NCI-H1694 treated with DMSO at 0.1 percent for 48 hours (cell line): Measurements from ENCODE around the gene KRTAP5-10.
"Not testable (repeated sequence)": the region's sequence is repeated elsewhere in the genome, so short reads cannot be mapped to it uniquely, and the experiment has no call there.

Source experiments
- DNase-seq: peaks from one replicate; lab custom pipeline; 2025; lab: John Stamatoyannopoulos, UW

Gene KRTAP5-10

DNA sequence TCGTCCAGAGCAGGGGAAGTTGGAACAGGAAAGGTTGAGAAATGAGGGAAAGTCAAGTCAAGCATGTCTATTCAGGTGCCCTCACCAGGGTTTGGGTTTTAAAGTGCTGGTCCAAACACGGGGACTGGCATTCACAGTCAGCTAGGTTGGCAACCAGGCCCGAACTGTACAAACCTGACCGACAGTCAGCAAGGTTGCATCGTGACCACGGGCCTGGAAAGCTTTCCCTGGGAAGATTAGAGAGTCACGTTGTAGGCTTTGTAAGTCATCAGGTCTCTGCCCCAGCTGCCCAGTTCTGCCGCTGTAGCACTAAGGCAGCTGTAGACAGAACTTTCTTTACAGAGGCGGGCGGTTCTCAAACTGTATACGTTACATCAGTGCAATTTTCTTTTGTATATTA, 7.4 kb downstream of the KRTAP5-10 start:
- no peak for DNase-seq

- no peak for DNase-seq
These were observed 9.1 kb downstream of the KRTAP5-10 start for GRCh38 chr11:71574418-71574817.

DNA sequence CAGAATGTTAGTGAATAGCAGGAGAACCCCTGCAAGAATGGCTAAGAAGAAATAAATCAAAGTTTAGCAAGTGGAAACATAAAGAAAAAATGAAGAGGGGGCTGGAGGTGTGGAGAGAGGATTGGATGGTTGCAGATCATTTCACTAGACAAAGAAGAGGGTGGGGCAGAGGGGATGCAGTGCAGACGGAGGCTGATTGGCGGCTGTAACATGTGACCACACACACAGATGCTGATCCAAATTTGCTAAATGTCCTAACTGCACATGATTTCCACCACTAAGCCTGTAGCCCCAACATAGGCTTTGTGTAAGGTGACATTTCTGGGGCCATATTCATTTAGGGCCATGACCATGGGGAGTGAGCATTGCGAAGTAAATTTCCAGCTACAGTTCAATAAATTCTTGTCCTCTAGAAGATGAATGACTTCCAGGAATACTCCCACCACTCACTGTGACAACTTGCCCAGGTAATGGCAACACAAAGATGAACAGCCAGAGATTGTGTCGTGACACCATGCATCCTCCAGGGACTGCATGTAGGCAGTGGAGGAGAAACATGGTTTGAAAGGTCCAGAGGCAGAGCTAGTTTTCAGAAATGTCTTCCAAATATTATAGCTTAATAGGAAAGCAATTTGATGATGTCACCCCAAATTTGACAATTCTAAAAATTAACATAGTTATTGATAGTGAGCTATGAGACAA, 10.5 kb downstream of the KRTAP5-10 start:
- DNase-seq, result no peak

- DNase-seq, result not testable (repeated sequence)
These were observed 11.5 kb downstream of the KRTAP5-10 start for GRCh38 chr11:71576688-71577465.

GRCh38 chr11:71577469-71578004, 12.2 kb downstream of the KRTAP5-10 start:
- DNase-seq, result no peak

DNA sequence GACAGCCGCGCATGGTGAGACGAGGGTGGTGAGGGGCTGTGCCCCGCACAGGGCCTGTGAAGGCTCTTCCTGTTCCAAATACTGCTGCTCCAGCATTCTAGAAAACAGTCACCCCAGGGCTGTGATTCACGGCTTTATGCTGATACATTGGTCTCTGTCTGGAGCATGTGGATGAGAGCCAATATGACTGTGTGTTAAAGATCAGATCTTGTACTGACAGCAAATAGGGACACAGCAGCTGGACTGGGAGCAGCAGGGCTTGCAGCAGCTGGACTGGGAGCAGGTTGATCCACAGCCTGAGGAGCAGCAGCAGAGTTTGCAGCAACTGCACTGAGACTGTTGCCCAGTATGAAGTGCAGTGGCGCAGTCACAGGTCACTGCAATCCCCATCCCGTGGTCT, 14.2 kb downstream of the KRTAP5-10 start:
- DNase-seq, result not testable (repeated sequence)

- DNase-seq, result peak; percentile 76
These were observed 15.0 kb downstream of the KRTAP5-10 start for GRCh38 chr11:71580057-71581003.

DNA sequence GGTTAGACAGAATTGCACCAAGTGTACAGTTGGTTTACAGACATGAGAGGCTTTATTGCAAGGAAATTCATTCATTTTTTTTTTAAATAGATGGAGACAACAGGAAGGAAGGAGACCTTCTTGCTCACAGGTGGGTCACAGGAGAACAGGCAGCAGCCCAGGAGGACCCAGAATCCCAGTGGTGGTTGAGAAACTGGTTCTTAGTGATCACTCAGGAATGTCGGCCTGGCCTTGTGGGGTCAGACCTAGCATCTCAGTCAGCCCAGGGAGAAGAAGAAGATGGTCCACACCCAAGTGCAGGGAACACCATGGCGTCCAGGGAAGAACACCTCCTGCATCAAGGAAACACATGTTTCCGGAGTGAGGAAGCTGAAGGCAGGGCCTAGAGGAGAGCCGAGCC, 16.5 kb downstream of the KRTAP5-10 start:
- DNase-seq, result no peak

DNA sequence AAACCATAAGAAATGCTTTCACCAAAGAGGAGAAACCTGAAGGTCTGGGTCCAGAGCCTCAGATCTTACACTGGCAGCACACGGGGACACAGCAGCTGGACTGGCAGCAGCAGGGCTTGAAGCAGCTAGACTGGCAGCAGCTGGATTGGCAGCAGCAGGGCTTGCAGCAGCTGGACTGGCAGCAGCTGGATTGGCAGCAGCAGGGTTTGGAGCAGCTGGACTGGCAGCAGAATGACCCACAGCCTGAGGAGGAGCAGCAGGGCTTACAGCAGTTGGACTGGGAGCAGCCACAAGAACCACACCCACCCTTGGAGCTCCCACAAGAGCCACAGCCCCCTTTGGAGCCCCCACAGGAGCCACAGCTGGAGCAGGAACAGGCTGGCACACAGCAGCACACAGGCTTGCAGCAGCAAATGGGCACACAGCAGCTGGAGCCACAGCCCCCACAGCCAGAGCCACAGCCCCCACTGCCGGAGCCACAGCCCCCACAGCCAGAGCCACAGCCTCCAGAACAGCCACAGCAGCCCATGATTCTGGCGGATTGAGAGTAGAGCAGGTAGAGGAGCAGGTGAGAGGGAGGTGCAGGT, 17.0 kb downstream of the KRTAP5-10 start, which contains the start of gene KRTAP5-11:
Gene KRTAP5-11, minus strand, starts transcription at position 567 of the 587 bp plus-strand sequence. Its CDS starts 38 bp downstream, at position 529.
- DNase-seq, result no peak

DNA sequence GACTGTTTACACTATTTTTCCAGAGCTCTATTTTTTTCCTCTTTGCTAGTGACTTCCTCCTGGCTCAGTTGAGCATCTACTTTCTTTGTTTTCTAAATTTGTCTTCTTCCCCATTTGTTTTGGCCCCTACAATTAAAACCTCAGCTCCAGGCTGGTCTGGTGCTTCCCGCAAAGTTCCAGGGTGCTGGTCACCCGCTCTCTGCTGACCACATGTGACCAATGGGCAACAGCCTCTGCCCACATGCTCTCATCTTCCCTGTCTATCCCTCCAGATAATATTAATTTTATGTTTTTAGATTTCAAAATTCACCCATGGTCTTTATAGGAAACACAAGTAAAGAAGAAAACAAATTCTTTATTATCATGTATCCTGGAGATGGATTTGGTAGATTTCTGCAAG, 17.6 kb downstream of the KRTAP5-10 start:
- DNase-seq, result not testable (repeated sequence)

DNA sequence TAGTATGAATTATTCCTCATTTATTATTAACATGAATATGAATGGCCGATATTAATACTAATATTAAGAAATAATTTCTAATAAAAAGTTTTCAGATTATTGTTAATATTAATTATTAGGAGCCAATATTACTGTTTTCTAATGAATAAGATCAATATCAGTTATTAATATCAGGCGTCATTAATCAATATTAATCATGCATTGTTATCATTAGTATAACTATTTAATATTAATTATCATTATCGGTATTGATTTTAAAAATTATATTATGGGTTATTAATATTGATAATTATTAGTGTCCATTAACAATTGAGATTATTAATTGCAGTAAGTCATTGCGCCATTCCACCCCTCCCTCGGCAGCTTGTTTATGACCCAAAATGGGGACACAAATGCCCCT, 20.3 kb downstream of the KRTAP5-10 start:
- not testable (repeated sequence) for DNase-seq

DNA sequence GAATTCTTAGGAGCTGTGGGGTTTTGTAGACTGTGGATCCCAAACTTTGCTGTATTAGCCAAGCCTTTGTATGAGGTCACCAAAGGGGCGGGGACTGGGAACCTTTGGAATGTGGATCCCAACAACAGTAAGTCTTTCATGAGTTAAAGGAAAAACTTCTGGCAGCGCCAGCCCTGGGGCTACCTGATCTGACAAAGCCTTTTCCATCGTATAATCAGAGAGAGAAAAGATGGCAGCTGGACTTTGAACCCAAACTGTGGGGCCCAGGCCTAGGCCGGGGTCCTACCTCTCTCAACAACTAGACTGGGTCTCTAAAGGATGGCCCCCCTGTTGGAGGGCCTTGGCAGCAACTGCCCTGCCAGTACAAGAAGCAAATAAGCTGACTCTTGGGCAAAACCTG, 23.0 kb downstream of the KRTAP5-10 start:
- not testable (repeated sequence) for DNase-seq

DNA sequence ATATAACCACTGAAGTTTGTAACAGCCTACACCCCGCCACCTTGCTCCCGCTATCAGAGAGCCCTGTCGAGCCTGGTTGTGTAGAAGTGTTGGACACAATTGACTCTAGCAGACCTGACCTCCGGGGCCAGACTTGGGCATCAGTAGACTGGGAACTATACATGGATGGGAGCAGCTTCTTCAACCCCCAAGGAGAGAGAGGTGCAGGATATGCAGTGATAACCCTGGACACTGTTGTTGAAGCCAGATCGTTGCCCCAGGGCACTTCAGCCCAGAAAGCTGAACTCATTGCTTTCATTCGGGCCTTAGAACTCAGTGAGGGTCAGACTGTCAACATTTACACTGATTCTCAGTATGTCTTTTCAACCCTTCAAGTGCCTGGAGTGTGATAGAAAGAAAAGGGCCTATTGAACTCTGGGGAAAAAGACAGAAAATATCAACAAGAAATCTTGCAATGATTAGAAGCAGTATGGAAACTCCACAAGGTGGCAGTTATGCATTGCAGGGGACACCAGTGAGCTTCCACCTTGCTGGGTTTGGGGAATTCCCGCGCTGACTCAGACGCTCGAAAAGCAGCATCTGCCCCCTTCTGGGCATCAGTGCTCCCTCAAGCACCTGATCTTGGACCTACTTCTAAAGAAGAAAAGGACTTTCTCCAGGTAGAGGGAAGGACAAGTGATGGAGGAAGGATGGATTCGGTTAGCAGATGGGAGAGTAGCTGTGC, 23.6 kb downstream of the KRTAP5-10 start:
- not testable (repeated sequence) for DNase-seq

GRCh38 chr11:71589546-71589920, 24.2 kb downstream of the KRTAP5-10 start:
- DNase-seq, result not testable (repeated sequence)

- not testable (repeated sequence) for DNase-seq
These were observed 37.9 kb downstream of the KRTAP5-10 start for GRCh38 chr11:71603221-71603620.

- not testable (repeated sequence) for DNase-seq
These were observed 39.6 kb downstream of the KRTAP5-10 start for GRCh38 chr11:71604798-71605488.

- not testable (repeated sequence) for DNase-seq
These were observed 41.6 kb downstream of the KRTAP5-10 start for GRCh38 chr11:71606853-71607519.

- not testable (repeated sequence) for DNase-seq
These were observed 42.3 kb downstream of the KRTAP5-10 start for GRCh38 chr11:71607520-71608216.

GRCh38 chr11:71608272-71608671, 42.9 kb downstream of the KRTAP5-10 start:
- DNase-seq, result not testable (repeated sequence)
